Measurements from ENCODE around the gene LRRC53. TPM values are rescaled to one million over a fixed set of nuclear protein-coding genes. Genes with fewer than 3 reads are reported as not detected.

LRRC53 gene
- total and polyA plus RNA-seq, 2 of the 8 experiments (the other 6 are each of a cell fraction or from before 2014, with no cell fraction given) = not detected

GRCh38 chr1:74481607-74482006 is 30.8 kb downstream of the LRRC53 start:
- no peak overlapping the region for H4K8ac ChIP-seq (ENCODE audit: extremely low read depth, insufficient read depth, low read length)
- H4K5ac ChIP-seq (ENCODE audit: insufficient read length, low read depth, low read length) = no peak overlapping the region
- no peak overlapping the region for H3K4ac ChIP-seq (replicated peaks; ENCODE audit: insufficient read length, low read depth, low read length)
- H3K27me3 ChIP-seq (replicated peaks in 1 of 4; ENCODE audit: control insufficient read depth in 3 of 4, extremely low read depth in 1 of 4, insufficient read depth in 3 of 4, low read length in 3 of 4) = no peaks in the 10 kb centered on the region
- FAIRE-seq (no peak), DNase-seq (ENCODE audit: low read depth in 1 of 2, low spot score in 2 of 2) (no peak)
- no peaks in the 10 kb centered on the region for H3K79me1 ChIP-seq (ENCODE audit: low read depth, low read length)
- H4K20me1 ChIP-seq (replicated peaks in 1 of 2; ENCODE audit: control insufficient read depth in 1 of 2, insufficient read depth in 2 of 2, low read length in 2 of 2) = no peaks in the 10 kb centered on the region
- WGBS, 2 experiments (ENCODE audit: extremely low coverage in 1 of 2, insufficient coverage in 1 of 2, insufficient read length in 1 of 2, insufficient replicate concordance in 2 of 2, low coverage in 1 of 2, low lambda C conversion rate in 2 of 2, missing lambda C conversion rate in 1 of 2) = 76% methylated on average over 3 of the region's 3 CpGs; no CpG with 5 or more reads in 1 of the 2 experiments
- H3K4me2 ChIP-seq (ENCODE audit: insufficient read depth in 1 of 2, low read depth in 2 of 2, low read length in 2 of 2) = no peak overlapping the region
- H2BK15ac ChIP-seq (ENCODE audit: low read length) = no peak overlapping the region
- H3K36me3 ChIP-seq (ENCODE audit: control insufficient read depth in 2 of 4, insufficient read depth in 4 of 4, low read length in 3 of 4) = no peaks in the 10 kb centered on the region
- H2BK5ac ChIP-seq (ENCODE audit: low read depth, low read length) = no peak overlapping the region
- H3K9ac ChIP-seq (replicated peaks in 1 of 4; ENCODE audit: extremely low read depth in 1 of 4, low read depth in 3 of 4, low read length in 3 of 4) = no peak overlapping the region
- no peak overlapping the region for H3K14ac ChIP-seq (ENCODE audit: insufficient read length)
- H2BK12ac ChIP-seq (ENCODE audit: low read depth, low read length) = no peak overlapping the region
- no peak overlapping the region for H3K23ac ChIP-seq (ENCODE audit: insufficient read length)
- CTCF ChIA-PET (ENCODE audit: partially characterized antibody) = interaction anchor here (1.2 to 4.4 kb wide), 2 partner anchors 12 to 45 kb away, joined by 3 to 27 read pairs; no protein-coding TSS in a partner anchor
- H3K79me2 ChIP-seq (ENCODE audit: control insufficient read depth in 1 of 2, insufficient read depth in 2 of 2, low read length in 2 of 2) = no peaks in the 10 kb centered on the region
- no peak overlapping the region for H3K56ac ChIP-seq (replicated peaks; ENCODE audit: insufficient read length, low read depth, low read length)
- no peak overlapping the region for H3K27ac ChIP-seq (ENCODE audit: low read depth, low read length)
- POLR2A ChIA-PET (ENCODE audit: partially characterized antibody) = no interaction called here
- no peak for TF ChIP-seq HDAC2 (IDR thresholded peaks at IDR 0.05; ENCODE audit: borderline replicate concordance in 1 of 2, low read depth in 2 of 2, low read length in 2 of 2)
- H3K18ac ChIP-seq (ENCODE audit: extremely low read depth, low read length) = no peak overlapping the region
- H3K4me1 ChIP-seq (replicated peaks in 1 of 4; ENCODE audit: control insufficient read depth in 3 of 4, insufficient read depth in 4 of 4, low read length in 3 of 4) = peaks cover 0 to 5% (median 1%) of the 10 kb centered on the region in 4 experiments; a peak in 2 of 7 replicates
- no peak overlapping the region for H2BK20ac ChIP-seq (ENCODE audit: low read length)
- H3K23me2 ChIP-seq (ENCODE audit: low read depth, low read length) = no peaks in the 10 kb centered on the region
- no peak overlapping the region for H4K91ac ChIP-seq (replicated peaks; ENCODE audit: insufficient read length, low read length)
- no peak overlapping the region for H3K4me3 ChIP-seq (ENCODE audit: extremely low read depth in 1 of 4, insufficient read depth in 2 of 4, low read depth in 3 of 4, low read length in 4 of 4)
- no peak overlapping the region for H2AFZ ChIP-seq (ENCODE audit: low read length)
- no peak overlapping the region for H2BK120ac ChIP-seq (replicated peaks; ENCODE audit: low read depth, low read length)
- no peak overlapping the region for H2AK5ac ChIP-seq (ENCODE audit: low read depth, low read length)
- no peaks in the 10 kb centered on the region for H3K9me3 ChIP-seq (ENCODE audit: insufficient read depth in 2 of 2, low read depth in 1 of 2, low read length in 1 of 2)

Measured in H1 (cell line).